Measurements from ENCODE around the gene UBE2L3.
"Not testable (repeated sequence)": the region's sequence is repeated elsewhere in the genome, so short reads cannot be mapped to it uniquely, and the experiment has no call there.

The UBE2L3 gene

DNA sequence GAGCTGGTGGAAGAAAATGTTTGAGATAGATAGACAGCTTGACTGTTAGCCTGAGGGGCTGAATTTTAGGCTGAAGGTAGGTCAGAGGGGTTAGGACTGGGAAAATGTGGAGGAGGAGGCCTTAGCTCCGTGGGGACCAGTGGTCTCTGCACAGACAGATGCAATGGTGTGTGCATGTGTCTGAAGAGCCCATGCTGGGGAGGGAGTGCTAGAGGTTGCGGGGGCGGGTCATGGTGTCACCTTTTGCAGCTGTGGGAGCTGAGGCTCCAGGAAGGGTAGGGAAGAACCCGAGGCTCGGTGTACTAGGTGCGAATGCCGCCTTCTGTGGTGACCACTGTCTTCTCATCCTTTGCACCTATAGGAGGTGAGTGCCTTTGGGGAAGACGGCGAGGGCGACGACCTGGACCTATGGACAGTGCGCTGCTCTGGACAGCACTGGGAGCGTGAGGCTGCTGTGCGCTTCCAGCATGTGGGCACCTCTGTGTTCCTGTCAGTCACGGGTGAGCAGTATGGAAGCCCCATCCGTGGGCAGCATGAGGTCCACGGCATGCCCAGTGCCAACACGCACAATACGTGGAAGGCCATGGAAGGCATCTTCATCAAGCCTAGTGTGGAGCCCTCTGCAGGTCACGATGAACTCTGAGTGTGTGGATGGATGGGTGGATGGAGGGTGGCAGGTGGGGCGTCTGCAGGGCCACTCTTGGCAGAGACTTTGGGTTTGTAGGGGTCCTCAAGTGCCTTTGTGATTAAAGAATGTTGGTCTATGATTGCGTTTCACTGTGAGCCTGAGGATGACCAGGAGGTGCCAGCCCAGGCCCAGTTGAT is 76.2 kb downstream of the UBE2L3 start:
- ChIA-PET CTCF (interaction anchor here (0.6 to 3.3 kb wide), 14 partner anchors 9 to 296 kb away, joined by 3 to 109 read pairs (median 5); partner anchors contain the start of genes CCDC116 and YDJC), POLR2A (interaction anchor here (1.2 to 3.0 kb wide), 4 partner anchors 8 to 70 kb away, joined by 3 to 50 read pairs (median 21); partner anchors contain the start of genes CCDC116 and YDJC)
- Histone ChIP-seq H3K36me3 (ENCODE audit: control insufficient read depth in 2 of 2, insufficient read depth in 1 of 2, low read length in 2 of 2) (peaks cover 0 to 34% of the 10 kb centered on the region in 2 experiments; a peak in 2 of 3 replicates), H3K4me1 (ENCODE audit: control insufficient read depth, insufficient read depth, low read length) (no peaks in the 10 kb centered on the region), H3K9me3 (ENCODE audit: control insufficient read depth, insufficient read depth, low read depth, low read length) (no peaks in the 10 kb centered on the region), H3K4me3 (ENCODE audit: low read depth, low read length) (no peak overlapping the region), H3K27ac (ENCODE audit: extremely low read depth, low read depth, low read length) (no peak overlapping the region)
- no peak for TF ChIP-seq ZSCAN30 (tag by site-specific recombination; IDR thresholded peaks at IDR 0.05)
- TF ChIP-seq EGR2 (tag by site-specific recombination; IDR thresholded peaks at IDR 0.05; ENCODE audit: low read depth), result 0 out of 2 replicates have a peak, but pooled peaks have one; percentile 23

GRCh38 chr22:21645513-21645912 is 78.0 kb downstream of the UBE2L3 start:
- not testable (repeated sequence) for H3K4me3 ChIP-seq (ENCODE audit: low read depth, low read length); H3K9me3 ChIP-seq (ENCODE audit: control insufficient read depth, insufficient read depth, low read depth, low read length); H3K27ac ChIP-seq (ENCODE audit: extremely low read depth, low read depth, low read length); H3K4me1 ChIP-seq (ENCODE audit: control insufficient read depth, insufficient read depth, low read length)
- 0 out of 2 replicates have a peak, but pooled peaks have one; percentile 21 for TF ChIP-seq ZNF121 (tag by site-specific recombination; IDR thresholded peaks at IDR 0.05)
- H3K36me3 ChIP-seq (ENCODE audit: control insufficient read depth in 2 of 2, insufficient read depth in 1 of 2, low read length in 2 of 2), result peaks cover 0 to 43% of the 10 kb centered on the region in 2 experiments; a peak in 2 of 3 replicates
- ChIA-PET POLR2A (interaction anchor here (1.2 kb wide), 2 partner anchors 16 to 20 kb away, joined by 3 to 6 read pairs; no protein-coding TSS in a partner anchor), CTCF (interaction anchor here (0.7 to 4.5 kb wide), 5 partner anchors 9 to 58 kb away, joined by 3 to 56 read pairs (median 13); partner anchors contain the start of gene YDJC)

GRCh38 chr22:21646608-21647590 is 79.4 kb downstream of the UBE2L3 start:
- H3K4me3 ChIP-seq (ENCODE audit: low read depth, low read length), result no peak overlapping the region
- H3K36me3 ChIP-seq (ENCODE audit: control insufficient read depth in 2 of 2, insufficient read depth in 1 of 2, low read length in 2 of 2), result peaks cover 0 to 43% of the 10 kb centered on the region in 2 experiments; a peak in 2 of 3 replicates
- ChIA-PET POLR2A (interaction anchor here (0.8 to 1.7 kb wide), 5 partner anchors 11 to 21 kb away, joined by 3 to 7 read pairs (median 3); partner anchors contain the start of genes PPIL2 and YDJC), CTCF (interaction anchor here (0.6 to 4.5 kb wide), 19 partner anchors 9 to 648 kb away, joined by 3 to 56 read pairs (median 5); partner anchors contain the start of genes CCDC116, PPIL2 and YDJC)
- H3K9me3 ChIP-seq (ENCODE audit: control insufficient read depth, insufficient read depth, low read depth, low read length), result no peaks in the 10 kb centered on the region
- TF ChIP-seq ZBTB17 (tag by site-specific recombination; IDR thresholded peaks at IDR 0.05) (peak; percentile 96), CTCF (tag by site-specific recombination; IDR thresholded peaks at IDR 0.05) (peak; percentile 83), ZBTB48 (tag by site-specific recombination; IDR thresholded peaks at IDR 0.05) (0 out of 2 replicates have a peak, but pooled peaks have one; percentile 36), SP2 (tag by site-specific recombination; IDR thresholded peaks at IDR 0.05) (no peak), ZNF654 (tag by site-specific recombination; IDR thresholded peaks at IDR 0.05; ENCODE audit: low read depth) (peak; percentile 93), ZNF623 (tag by site-specific recombination; IDR thresholded peaks at IDR 0.05) (no peak), ZNF639 (tag by site-specific recombination; IDR thresholded peaks at IDR 0.05) (0 out of 2 replicates have a peak, but pooled peaks have one; percentile 26), ZNF121 (tag by site-specific recombination; IDR thresholded peaks at IDR 0.05) (peak; percentile 96)
- H3K27ac ChIP-seq (ENCODE audit: extremely low read depth, low read depth, low read length), result no peak overlapping the region
- H3K4me1 ChIP-seq (ENCODE audit: control insufficient read depth, insufficient read depth, low read length), result no peaks in the 10 kb centered on the region

Data from HEK293 (cell line).